ENCODE measurements around the gene BCLAF1.
"Not testable (repeated sequence)": the region's sequence is repeated elsewhere in the genome, so short reads cannot be mapped to it uniquely, and the experiment has no call there.

Gene BCLAF1

DNA sequence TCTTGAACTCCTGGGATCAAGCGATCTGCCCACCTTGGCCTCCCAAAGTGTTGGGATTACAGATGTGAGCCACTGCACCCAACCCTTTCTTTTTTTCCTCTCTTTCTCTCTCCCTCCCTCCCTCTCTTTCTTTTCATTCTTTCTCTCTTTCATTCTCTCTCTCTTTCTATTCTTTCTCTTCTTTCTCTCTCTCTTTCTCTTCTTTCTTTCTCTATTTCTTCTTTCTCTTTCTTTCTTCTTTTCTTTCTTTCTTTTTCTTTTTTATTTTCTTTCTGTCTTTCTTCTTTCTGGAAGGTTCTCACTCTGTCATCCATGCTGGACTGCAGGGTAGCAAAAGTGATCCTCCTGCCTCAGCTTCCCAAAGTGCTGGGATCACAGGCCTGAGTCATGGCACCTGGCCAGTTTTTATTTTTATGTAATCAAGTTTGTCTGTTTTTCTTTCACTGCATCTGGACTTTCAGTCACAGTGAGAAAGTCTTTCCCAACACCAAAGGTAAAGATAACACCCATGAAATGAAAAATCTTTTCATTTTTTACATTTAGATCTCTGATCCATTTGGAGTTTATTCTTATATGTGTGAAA lies 20.2 kb upstream of the BCLAF1 start:
- no peak for DNase-seq (ENCODE audit: low read depth in 2 of 2)

DNA sequence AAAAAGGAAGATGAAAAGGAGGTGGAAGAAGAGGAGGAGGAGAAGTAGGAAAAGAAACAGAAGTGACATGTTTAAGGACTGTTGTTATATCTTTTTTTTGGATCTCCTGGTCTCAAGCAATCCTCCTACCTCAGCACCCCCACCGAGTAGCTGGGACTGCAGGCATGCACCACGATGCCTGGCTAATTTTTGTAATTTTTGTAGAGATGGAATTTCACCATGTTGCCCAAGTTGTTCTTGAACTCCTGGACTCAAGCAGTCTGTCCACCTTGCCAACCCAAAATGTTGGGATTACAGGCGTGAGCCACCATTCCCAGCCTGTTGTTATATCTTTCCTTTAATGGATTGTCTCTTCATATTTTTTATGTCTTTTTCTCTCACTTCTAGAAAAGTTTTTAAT lies 19.5 kb upstream of the BCLAF1 start:
- DNase-seq (ENCODE audit: low read depth in 2 of 2): no peak

DNA sequence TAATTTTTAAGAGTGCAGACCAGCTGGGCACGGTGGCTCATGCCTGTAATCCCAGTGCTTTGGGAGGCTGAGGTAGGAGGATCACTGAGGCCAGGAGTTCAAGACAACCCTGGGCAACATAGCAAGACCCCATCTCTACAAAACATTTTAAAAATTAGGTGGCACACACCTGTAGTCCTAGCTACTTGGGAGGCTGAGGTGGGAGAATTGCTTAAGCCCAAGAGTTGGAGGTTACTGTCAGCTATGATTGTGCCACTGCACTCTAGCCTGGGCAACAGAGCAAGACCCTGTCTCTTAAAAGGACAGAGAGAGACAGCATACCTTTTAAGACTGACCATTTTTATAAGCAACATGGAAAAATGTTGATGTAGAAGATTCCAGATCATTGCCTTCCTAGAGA lies 18.8 kb upstream of the BCLAF1 start:
- DNase-seq (ENCODE audit: low read depth in 2 of 2): not testable (repeated sequence)

DNA sequence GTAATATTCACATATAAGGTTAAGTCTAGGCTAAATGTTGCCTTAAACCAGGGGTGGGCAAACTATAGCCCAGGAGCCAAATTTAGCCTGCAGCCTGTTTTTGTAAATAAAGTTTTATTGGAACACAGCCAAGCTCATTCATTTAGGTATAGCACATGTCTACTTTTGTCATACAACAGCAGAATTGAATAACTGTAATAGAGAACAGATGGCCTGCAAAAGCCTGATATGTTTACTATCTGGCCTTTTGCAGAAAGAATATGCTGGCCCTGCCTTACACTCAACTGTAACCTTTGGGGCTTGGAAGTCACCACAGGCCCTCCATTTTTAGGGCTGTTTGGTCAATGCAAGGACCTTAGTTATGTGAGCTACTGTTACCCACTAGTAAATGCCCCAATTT lies 17.7 kb upstream of the BCLAF1 start:
- DNase-seq (ENCODE audit: low read depth in 2 of 2): no peak

DNA sequence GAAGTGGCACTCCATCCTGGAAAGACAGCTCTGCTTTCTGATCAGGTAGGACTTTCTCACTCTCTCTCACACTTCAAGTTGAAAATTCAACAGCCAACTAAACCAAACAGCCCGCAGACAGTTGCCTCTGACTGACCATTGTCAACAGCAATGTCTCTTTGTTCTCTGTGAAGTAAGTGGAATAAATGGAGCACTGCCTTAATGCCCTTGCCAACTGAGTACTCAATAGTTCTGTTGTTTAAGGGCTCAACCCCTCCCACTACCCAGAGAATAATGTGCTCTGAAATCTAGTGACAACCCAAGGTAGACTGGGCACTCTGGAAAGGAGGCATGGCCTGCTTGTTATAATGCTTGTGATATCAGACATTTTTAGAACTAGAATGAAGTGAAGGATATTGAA lies 16.8 kb upstream of the BCLAF1 start:
- no peak for DNase-seq (ENCODE audit: low read depth in 2 of 2)

DNA sequence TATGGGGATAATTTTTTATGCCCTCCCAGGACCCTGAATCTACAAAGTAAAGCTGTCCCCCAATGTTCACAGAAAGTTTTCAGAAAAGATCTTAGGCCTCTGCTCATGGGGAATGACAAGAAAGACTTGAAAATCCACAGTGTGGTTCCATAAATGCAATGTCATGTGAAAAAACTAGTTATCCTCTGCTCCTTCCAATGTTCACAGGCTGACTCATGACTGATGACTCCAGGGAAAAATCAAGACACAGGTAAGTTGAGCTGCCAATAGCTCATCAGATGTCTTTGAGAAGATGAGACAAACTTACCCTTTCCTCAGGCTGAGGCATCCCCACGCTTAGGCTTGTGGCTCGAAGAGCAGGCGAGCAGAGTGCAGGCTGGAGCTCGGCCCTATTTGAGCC lies 14.8 kb upstream of the BCLAF1 start:
- DNase-seq (ENCODE audit: low read depth in 2 of 2): no peak

DNA sequence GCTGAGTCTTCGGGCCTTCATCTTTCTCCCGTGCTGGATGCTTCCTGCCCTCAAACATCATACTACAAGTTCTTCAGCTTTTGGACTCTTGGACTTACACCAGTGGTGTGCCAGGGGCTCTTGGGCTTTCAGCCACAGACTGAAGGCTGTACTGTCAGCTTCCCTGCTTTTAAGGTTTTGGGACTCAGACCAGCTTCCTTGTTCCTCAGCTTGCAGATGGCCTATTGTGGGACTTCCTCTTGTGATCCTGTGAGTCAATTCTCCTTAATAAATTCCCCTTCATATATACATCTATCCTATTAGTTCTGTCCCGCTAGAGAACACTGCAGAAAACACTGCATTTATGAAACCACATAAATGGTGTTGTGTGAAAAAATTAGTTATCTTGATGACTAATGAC lies 13.9 kb upstream of the BCLAF1 start:
- DNase-seq (ENCODE audit: low read depth in 2 of 2): no peak

DNA sequence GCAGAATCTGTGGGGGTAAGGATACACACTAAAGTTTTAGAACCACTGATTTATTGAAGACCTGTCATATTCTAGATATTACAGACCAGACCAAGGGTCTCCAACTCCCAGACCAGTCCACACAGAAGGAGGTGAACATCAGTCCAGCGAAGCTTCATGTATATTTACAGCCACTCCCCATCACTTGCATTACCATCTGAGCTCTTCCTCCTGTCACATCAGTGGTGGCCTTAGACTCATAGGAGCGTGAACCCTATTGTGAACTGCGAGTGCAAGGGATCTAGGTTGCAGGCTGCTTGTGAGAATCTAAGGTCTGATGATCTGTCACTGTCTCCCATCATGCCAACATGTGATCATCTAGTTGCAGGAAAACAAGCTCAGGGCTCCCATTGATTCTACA lies 5.0 kb upstream of the BCLAF1 start:
- no peak for DNase-seq (ENCODE audit: low read depth in 2 of 2)

DNA sequence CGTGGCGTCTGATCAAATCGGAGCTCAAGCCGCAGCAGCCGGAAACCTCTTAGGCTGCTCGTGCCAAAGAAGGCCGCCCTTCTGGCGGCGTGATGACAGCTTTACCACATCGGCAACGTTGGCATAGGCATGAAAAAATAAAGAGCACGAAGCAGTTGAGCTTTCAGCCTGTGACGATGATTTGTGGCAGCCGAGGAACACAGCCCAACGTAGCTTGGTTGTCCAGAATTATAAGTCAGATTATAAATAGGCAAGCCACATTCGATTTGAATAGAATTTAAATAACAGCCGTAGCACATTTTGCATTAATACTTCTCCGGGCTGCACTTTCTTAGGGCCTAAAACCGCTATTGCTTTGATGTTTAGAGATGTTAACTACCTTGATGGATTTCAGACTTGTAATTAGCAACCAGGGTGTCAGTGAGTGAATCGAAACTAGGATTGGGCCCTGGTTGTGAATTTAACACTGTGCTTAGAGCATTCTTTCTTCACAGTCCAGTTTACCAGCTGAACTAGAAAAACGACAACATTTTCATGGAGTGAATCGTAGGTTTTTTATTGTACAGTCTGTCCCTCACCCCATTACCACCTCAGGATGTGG lies 864 bp upstream of the BCLAF1 start:
- DNase-seq (ENCODE audit: low read depth in 2 of 2): peak; percentile 54 to 71

DNA sequence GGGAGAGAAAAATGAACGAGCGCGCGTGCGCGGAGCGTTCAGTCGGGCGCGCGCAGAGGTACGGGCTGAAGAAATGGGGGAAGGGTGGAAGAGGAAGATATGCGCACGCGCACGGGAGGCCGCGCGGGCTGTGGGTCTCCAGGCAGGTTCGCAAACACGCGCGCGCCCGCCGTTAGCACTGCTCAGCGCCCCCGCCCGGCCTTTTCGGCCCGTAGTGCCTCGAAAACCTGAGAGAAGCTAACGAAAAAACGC lies 393 bp downstream of the BCLAF1 start:
- DNase-seq (ENCODE audit: low read depth in 2 of 2): peak; percentile 88

DNA sequence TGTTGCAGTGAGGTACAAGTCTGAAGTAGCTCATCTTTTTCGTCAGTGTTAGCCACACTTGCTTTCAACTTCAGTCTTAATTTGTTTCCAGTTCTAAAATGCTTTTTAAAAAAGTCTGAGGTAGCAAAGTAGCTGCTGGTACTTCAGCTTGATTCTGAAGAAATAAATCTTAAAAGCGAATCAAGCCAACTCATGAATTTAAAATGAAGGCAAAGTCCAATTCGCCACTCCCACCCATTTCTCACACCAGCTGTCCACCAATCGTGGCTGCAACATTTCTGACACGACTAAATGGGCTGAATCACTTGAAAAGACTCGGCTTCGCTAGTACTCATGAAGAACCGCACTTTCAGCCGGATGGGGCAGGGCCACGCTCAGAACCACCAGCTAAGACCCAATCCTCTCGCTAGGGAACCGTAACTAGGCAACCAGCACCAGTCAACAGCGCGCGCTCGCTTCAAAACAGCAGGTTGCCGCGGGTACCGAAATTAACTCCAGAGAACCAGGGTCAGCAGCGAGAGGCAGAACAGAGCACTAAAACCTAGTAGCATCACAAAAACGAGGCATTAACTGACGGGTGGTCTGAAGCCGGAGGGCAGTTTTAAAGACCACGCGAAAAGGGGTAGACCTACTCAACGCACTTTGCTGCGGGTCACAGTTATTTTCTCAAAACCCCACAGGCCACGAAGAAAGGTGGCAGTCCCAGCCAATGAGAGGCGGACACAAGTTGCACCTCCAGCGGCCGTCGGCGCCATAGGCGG lies 900 bp downstream of the BCLAF1 start:
- peak; percentile 75 to 83 for DNase-seq (ENCODE audit: low read depth in 2 of 2)

DNA sequence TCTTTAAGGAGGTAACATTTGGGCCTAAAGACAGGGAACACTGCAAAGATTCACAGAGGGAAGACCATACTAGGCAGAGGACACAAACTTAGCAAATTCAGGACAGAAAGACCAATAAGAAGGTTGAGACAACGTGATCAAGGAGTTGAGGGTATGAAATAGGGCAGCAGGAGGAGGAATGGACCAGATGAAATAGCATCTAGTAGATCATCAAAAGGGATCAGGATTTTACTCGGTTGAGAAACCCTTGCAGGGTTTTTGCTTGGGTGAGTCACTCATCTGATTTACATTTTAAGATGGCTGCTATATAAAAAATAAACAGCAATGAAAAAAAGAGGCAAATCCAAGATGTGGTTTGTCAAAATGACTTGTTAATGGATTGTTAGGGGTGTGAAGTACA lies 4.7 kb downstream of the BCLAF1 start:
- no peak for DNase-seq (ENCODE audit: low read depth in 2 of 2)

DNA sequence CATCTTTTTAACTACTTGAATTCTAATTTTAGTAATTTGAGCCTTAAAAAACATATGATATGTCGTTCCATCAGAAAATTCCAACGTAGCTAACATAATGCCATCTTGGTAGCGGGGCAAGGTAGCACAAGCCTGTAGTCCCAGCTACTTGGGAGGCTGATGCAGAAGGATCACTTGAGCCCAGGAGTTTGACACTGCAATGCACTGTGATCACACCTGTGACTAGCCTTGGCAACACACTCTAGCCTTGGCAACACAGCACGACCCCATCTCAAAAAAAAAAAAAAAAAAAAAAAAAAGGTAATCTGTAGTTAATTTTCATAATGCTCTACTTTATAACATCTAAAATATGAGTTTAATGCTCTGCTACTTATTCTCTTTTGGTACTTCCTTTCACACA lies 6.7 kb downstream of the BCLAF1 start:
- no peak for DNase-seq (ENCODE audit: low read depth in 2 of 2)

DNA sequence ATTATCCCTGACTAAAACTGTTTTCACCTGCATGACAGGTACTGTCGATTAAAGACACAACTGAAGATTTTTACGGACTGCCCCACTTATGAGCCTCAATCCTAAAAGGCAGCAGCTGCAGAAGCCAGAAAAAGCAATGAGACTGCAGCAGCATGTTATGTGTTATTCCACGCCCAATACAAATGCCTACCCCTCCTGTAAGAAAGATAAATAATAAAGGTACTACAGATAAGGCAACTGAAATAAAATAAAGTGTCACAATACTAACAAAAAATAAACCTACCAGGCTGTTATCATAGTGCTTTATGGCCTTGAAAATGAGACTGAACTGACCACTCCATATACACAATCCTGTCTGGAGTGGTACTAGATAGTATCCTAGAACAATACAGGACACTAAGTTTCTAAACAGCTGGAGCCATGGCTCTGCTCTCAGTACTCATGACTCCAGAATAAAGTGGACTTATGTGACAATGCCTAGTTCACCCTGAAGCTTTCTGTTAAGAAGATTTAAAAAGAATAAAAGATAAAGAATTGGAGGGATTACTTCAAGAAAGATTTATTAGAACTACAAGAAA lies 9.5 kb downstream of the BCLAF1 start:
- DNase-seq (ENCODE audit: low read depth in 2 of 2): no peak

DNA sequence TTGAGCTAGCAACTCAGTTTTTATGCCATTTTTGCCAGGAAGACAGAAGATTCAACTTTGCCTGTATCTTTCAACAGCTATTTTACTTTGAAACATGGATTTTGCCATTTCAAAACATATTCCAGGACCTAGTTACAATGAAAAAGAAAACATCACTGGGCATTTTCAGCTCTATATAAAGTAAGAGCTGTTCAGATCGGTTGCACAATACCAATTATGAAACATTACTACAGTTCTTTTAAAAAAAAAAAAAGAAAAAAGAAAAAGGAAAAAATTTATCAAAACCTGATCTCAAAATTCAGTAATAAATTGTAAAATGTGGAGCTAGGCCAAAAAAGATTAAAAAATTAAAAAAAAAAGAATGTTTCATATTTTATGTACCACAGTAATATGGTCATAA lies 15.6 kb downstream of the BCLAF1 start:
- no peak for DNase-seq (ENCODE audit: low read depth in 2 of 2)

DNA sequence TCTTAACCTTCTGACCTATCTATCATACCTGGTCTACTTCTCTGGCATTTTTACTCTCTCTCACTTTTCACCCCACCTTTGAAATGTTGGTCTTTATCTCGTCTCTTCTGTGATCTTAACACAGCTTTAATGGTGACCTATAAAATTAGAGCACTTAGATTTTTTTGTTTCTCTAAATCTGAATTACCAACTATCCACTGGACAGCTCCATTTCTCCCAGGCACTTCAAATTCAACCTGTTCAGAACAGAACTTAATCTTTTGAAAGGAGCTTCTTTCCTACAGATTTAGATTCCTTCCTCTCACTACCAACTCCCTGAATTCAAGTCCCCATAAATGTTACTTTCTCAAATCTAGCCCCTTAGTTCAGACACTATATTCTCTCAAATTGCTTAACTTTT lies 24.5 kb downstream of the BCLAF1 start:
- DNase-seq (ENCODE audit: low read depth in 2 of 2): no peak

DNA sequence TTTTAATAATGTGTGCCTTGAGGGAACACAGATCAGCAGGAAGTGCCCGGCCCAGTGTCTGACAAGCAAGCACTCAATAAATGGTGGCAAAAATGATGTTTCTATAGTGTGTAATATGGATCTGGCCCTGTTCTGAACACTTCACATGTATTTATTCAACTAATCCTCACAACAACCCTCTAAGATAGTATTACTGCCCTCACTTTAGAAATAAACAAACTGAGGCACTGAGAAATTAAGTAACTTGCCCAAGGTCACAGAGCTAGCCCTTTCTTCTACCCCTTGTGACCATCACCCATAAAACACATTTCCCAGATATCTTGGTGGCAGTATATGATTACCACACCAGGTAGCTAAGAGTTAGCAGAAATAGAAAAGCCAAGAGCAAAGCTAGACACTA lies 26.7 kb downstream of the BCLAF1 start:
- DNase-seq (ENCODE audit: low read depth in 2 of 2): no peak

DNA sequence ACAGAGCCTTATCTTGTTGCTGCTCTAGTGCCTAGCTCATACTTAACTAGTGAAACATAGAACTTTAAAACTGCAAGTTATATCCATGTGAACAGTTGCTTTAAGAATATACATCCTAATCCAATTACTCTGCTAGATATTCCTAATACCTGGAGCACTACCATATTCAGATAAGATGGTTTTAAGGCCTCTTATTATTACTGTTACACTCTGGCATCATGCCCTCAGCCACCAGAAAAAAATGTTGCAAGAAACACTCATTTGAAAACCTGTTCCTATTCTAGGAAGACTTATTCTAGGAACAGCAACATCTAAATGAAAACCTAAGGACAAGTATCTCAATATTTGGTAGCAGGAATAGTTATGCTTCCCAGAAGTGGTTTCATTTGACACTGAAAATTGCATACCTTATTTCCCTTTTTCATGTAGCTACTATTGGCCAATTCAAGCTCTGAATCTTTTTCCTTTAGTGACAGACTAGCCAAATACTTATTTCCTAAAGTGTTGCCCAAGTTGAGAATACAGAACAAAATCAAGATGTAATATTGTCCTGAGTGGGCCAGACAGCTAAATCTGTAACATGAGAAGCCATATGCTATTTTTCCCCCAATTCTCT lies 34.7 kb downstream of the BCLAF1 start:
- DNase-seq (ENCODE audit: low read depth in 2 of 2): no peak

DNA sequence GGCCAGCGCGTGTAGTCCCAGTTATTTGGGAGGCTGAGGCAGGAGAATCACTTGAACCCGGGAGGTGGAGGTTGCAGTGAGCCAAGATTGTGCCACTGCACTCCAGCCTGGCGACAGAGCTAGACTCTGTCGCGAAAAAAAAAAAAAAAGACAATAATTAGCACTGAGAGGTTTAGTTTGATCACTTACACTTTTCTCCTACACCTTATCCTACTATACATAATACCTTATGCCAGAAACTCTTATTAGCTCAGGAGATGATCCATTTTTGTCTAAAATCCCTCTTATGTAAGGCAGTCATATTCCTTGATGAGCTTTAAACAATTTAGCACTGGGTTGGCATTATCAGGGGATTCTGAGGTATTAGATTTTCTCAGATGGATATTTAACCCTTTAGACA lies 35.9 kb downstream of the BCLAF1 start:
- no peak for DNase-seq (ENCODE audit: low read depth in 2 of 2)

DNA sequence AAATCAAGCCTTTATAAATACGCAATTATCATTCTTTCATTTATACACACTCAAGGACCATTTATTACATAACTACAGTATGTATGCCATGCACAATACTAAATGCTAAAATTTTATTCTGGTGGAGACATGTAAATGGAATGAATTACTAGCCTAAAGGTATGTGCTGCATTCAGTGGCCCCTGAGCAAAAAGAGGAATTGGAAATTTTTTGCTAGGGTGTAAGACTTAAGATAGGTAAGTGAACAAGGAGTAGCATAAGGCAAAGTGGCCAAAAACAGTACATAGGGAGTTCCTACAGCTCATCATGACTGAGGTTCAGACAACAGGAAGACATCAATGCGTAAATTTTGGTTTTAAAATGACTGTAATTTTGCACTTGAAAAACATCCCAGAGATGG lies 37.2 kb downstream of the BCLAF1 start:
- no peak for DNase-seq (ENCODE audit: low read depth in 2 of 2)

DNA sequence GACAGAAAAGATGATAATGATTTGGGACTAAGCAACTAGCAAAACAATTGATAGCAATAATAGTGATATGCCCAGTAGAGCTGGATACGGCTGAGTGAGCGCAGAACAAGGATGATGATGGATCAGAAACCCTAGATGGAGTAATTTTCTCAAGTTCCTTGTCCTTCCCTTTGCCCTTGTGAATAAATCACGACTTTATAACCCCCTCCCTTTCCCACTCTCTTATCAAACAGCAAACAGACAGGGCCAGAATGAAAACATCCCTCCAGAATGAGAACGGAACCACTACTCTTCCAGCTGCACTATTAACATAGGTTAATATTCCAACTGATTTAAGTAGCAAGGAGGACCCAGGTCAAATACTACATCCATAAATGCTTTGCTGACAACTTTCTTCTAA lies 38.3 kb downstream of the BCLAF1 start:
- DNase-seq (ENCODE audit: low read depth in 2 of 2): no peak

DNA sequence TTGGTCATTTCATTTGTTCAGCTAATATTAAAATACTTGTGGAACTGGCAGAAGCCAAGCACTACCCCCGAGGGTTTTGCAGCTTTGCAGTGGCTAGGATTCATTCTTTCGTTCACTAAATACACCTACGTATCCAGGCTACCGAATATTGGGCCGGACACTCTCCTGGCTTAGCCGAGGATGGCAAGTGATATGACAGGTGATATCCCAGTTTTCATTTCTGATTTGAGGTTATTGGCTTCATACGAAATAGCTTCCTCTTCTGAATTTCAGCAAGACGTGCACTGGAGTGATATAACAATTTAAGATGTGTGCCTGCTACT lies 39.0 kb downstream of the BCLAF1 start:
- DNase-seq (ENCODE audit: low read depth in 2 of 2): no peak
